ENCODE measurements around the gene WWC1. TPM values are rescaled to one million over a fixed set of nuclear protein-coding genes. Genes with fewer than 3 reads are reported as not detected.
A peak's percentile ranks its signal among the peaks of the same experiment; 100 is the strongest.

WWC1 gene
- total RNA-seq, 1 experiment from 2014 or later = 97.7 TPM

- no peaks in the 10 kb centered on the region for H3K9me2 ChIP-seq (ENCODE audit: insufficient read depth)
- BruUV-seq (replicated peaks) = no TSS peak
- H3F3A ChIP-seq (ENCODE audit: insufficient read depth, low read depth) = peaks cover 9% of the 10 kb centered on the region; the same call in 1 of the 2 replicates
- no peak for TF ChIP-seq CTCF (conservative IDR thresholded peaks at IDR 0.05)
- no peak for TF ChIP-seq EZH2 (IDR thresholded peaks at IDR 0.05; ENCODE audit: low read depth)
- no peak overlapping the region for H2AFZ ChIP-seq
- 0 out of 2 replicates have a peak overlapping the region, but pooled peaks have one; percentile 16 for H3K27ac ChIP-seq
- intact Hi-C loops (cut with micrococcal nuclease; ENCODE audit: unreplicated experiment) = no loop called here
- H4K20me1 ChIP-seq (ENCODE audit: insufficient read depth) = no peaks in the 10 kb centered on the region
- POLR2A ChIA-PET (ENCODE audit: unreplicated experiment) = interaction anchor here (0.6 kb wide), 1 partner anchor 602 kb away, joined by 10 read pairs; no protein-coding TSS in a partner anchor
- H3K9me3 ChIP-seq (ENCODE audit: insufficient read depth, low read depth) = no peaks in the 10 kb centered on the region
- no peak for DNase-seq
- H3K79me2 ChIP-seq (ENCODE audit: low read depth) = no peaks in the 10 kb centered on the region
- peaks cover 21% of the 10 kb centered on the region for H3K36me3 ChIP-seq (ENCODE audit: low read depth)
- CTCF ChIA-PET = no interaction called here
- H3K27me3 ChIP-seq (ENCODE audit: insufficient read depth, low read depth) = no peaks in the 10 kb centered on the region
- no peak overlapping the region for H3K4me2 ChIP-seq
- H3K4me1 ChIP-seq (replicated peaks; ENCODE audit: insufficient read depth) = no peaks in the 10 kb centered on the region
- H3K4me3 ChIP-seq = no peak overlapping the region
Observed at GRCh38 chr5:168424594-168425323, 133.3 kb downstream of the WWC1 start.

- Histone ChIP-seq H3K4me3 (no peak overlapping the region), H3F3A (ENCODE audit: insufficient read depth, low read depth) (peaks cover 9% of the 10 kb centered on the region; the same call in 1 of the 2 replicates), H3K9me3 (ENCODE audit: insufficient read depth, low read depth) (no peaks in the 10 kb centered on the region), H3K36me3 (ENCODE audit: low read depth) (peaks cover 21% of the 10 kb centered on the region), H3K27ac (no peak overlapping the region), H2AFZ (no peak overlapping the region), H3K27me3 (ENCODE audit: insufficient read depth, low read depth) (no peaks in the 10 kb centered on the region), H4K20me1 (ENCODE audit: insufficient read depth) (no peaks in the 10 kb centered on the region), H3K4me2 (no peak overlapping the region), H3K4me1 (replicated peaks; ENCODE audit: insufficient read depth) (no peaks in the 10 kb centered on the region), H3K79me2 (ENCODE audit: low read depth) (no peaks in the 10 kb centered on the region), H3K9me2 (ENCODE audit: insufficient read depth) (no peaks in the 10 kb centered on the region)
- BruUV-seq (replicated peaks) = no TSS peak
- no peak for TF ChIP-seq EZH2 (IDR thresholded peaks at IDR 0.05; ENCODE audit: low read depth)
- TF ChIP-seq CTCF (conservative IDR thresholded peaks at IDR 0.05) = no peak
- POLR2A ChIA-PET (ENCODE audit: unreplicated experiment) = no interaction called here
- no peak for DNase-seq
- intact Hi-C loops (cut with micrococcal nuclease; ENCODE audit: unreplicated experiment) = no loop called here
- CTCF ChIA-PET = no interaction called here
Observed at GRCh38 chr5:168426007-168426863, 134.8 kb downstream of the WWC1 start.

- DNase-seq = no peak
- ChIA-PET POLR2A (ENCODE audit: unreplicated experiment) (no interaction called here), CTCF (no interaction called here)
- no peaks in the 10 kb centered on the region for H3K9me3 ChIP-seq (ENCODE audit: insufficient read depth, low read depth)
- no peak overlapping the region for H3K27ac ChIP-seq
- no TSS peak for BruUV-seq (replicated peaks)
- TF ChIP-seq CTCF (conservative IDR thresholded peaks at IDR 0.05) = no peak
- no peak for TF ChIP-seq EZH2 (IDR thresholded peaks at IDR 0.05; ENCODE audit: low read depth)
- H3K27me3 ChIP-seq (ENCODE audit: insufficient read depth, low read depth) = no peaks in the 10 kb centered on the region
- H3K79me2 ChIP-seq (ENCODE audit: low read depth) = no peaks in the 10 kb centered on the region
- intact Hi-C loops (cut with micrococcal nuclease; ENCODE audit: unreplicated experiment) = no loop called here
- H3K4me2 ChIP-seq = no peak overlapping the region
- no peak overlapping the region for H2AFZ ChIP-seq
- no peaks in the 10 kb centered on the region for H3K4me1 ChIP-seq (replicated peaks; ENCODE audit: insufficient read depth)
- H3K9me2 ChIP-seq (ENCODE audit: insufficient read depth) = no peaks in the 10 kb centered on the region
- no peaks in the 10 kb centered on the region for H4K20me1 ChIP-seq (ENCODE audit: insufficient read depth)
- H3K4me3 ChIP-seq = no peak overlapping the region
- peaks cover 8% of the 10 kb centered on the region; the same call in 1 of the 2 replicates for H3F3A ChIP-seq (ENCODE audit: insufficient read depth, low read depth)
- H3K36me3 ChIP-seq (ENCODE audit: low read depth) = peaks cover 21% of the 10 kb centered on the region
Observed at GRCh38 chr5:168426864-168427172, 135.4 kb downstream of the WWC1 start.

Data from PC-9 (cell line).